SH-SY5Y (cell line): ENCODE results near the gene CHRM1.

Experiments used
- GATA2 ChIP-seq: IDR thresholded peaks from 2 replicates; pipeline ENCODE4 v1.6.1; 2011; ENCODE audit warnings: mild to moderate bottlenecking, low read depth, low read length
- GATA3 ChIP-seq: IDR thresholded peaks from 2 replicates; pipeline ENCODE4 v1.6.1; 2011; ENCODE audit warnings: low read depth, mild to moderate bottlenecking, low read length, moderate library complexity

GRCh38 chr11:62931499-62932278 is 10.5 kb upstream of the CHRM1 start:
- TF ChIP-seq GATA2 (no peak), GATA3 (no peak)
